Dedifferentiated amniotic fluid mesenchymal stem cell (primary cell): ENCODE measurements around the gene TSPEAR.
"Not testable (repeated sequence)": the region's sequence is repeated elsewhere in the genome, so short reads cannot be mapped to it uniquely, and the experiment has no call there.

ENCODE experiments used
- DNase-seq: peaks from one replicate; pipeline ENCODE4 v3.0.0-alpha.2; 2016; ENCODE audit errors: extremely low spot score

TSPEAR gene

GRCh38 chr21:44653656-44654575 is 57.5 kb downstream of the TSPEAR start:
- DNase-seq: no peak

- DNase-seq: no peak
Measured at GRCh38 chr21:44653123-44653522, 58.2 kb downstream of the TSPEAR start.

GRCh38 chr21:44650973-44651675 is 60.2 kb downstream of the TSPEAR start:
- DNase-seq: no peak

- no peak for DNase-seq
Measured at GRCh38 chr21:44650265-44650972, 61.0 kb downstream of the TSPEAR start.

GRCh38 chr21:44649521-44650100 is 61.8 kb downstream of the TSPEAR start:
- DNase-seq: no peak

GRCh38 chr21:44648557-44649311 is 62.6 kb downstream of the TSPEAR start:
- DNase-seq: no peak

GRCh38 chr21:44647222-44647552 is 64.2 kb downstream of the TSPEAR start:
- DNase-seq: no peak

GRCh38 chr21:44646366-44647221 is 64.8 kb downstream of the TSPEAR start, which contains the start of gene KRTAP10-11:
KRTAP10-11 (plus strand) TSS chr21:44646414; CDS start chr21:44646459, 45 bp downstream.
- not testable (repeated sequence) for DNase-seq

GRCh38 chr21:44644878-44645277 is 66.5 kb downstream of the TSPEAR start:
- no peak for DNase-seq

GRCh38 chr21:44643741-44644310 is 67.5 kb downstream of the TSPEAR start:
- DNase-seq: no peak

- DNase-seq: no peak
Measured at GRCh38 chr21:44640761-44641160, 70.6 kb downstream of the TSPEAR start.

- DNase-seq: no peak
Measured at GRCh38 chr21:44639331-44639655, 72.1 kb downstream of the TSPEAR start.

GRCh38 chr21:44638506-44639330 is 72.7 kb downstream of the TSPEAR start:
- DNase-seq: not testable (repeated sequence)

- DNase-seq: not testable (repeated sequence)
Measured at GRCh38 chr21:44637851-44638348, 73.5 kb downstream of the TSPEAR start.

GRCh38 chr21:44637018-44637850 is 74.1 kb downstream of the TSPEAR start, which contains the start of gene KRTAP10-10:
KRTAP10-10 (plus strand) TSS chr21:44637356; CDS start chr21:44637418, 62 bp downstream.
- no peak for DNase-seq

- no peak for DNase-seq
Measured at GRCh38 chr21:44636209-44637017, 75.0 kb downstream of the TSPEAR start.

GRCh38 chr21:44632067-44632466 is 79.3 kb downstream of the TSPEAR start:
- DNase-seq: no peak
